HepG2 (cell line): ENCODE measurements around the gene PHACTR1. TPM values are rescaled to one million over a fixed set of nuclear protein-coding genes. Genes with fewer than 3 reads are reported as not detected.

Experiments used
- ATF7 ChIP-seq, 2 experiments: fragments of 450-650 bp in 1 of 2; sonication (generic) in 1 of 2; formaldehyde crosslinking in 1 of 2; IDR thresholded peaks; 2 replicates each; pipeline versions ENCODE4 v1.4.0 to v1.6.1; 2016 to 2020; ENCODE audit warnings: antibody characterized with exemption in 1 of 2, mild to moderate bottlenecking in 1 of 2, missing genetic modification reagents in 1 of 2
- EHMT2 ChIP-seq: fragments of 200-600 bp; sonication (generic); IDR thresholded peaks from 2 replicates; pipeline ENCODE4 v1.7.0; 2017; ENCODE audit warnings: antibody characterized with exemption, low read depth, low read length, borderline replicate concordance
- ELK4 ChIP-seq: sonication (generic); formaldehyde crosslinking; IDR thresholded peaks from 2 replicates; pipeline ENCODE4 v1.9.0; 2021; ENCODE audit warnings: missing genetic modification reagents, borderline replicate concordance
- ETV6 ChIP-seq: sonication (generic); formaldehyde crosslinking; conservative IDR thresholded peaks from 2 replicates; pipeline ENCODE4 v1.4.0; 2020; ENCODE audit warnings: missing genetic modification reagents
- SIN3A ChIP-seq: IDR thresholded peaks from 2 replicates; pipeline ENCODE4 v1.6.1; 2011; ENCODE audit warnings: low read depth, mild to moderate bottlenecking, control low read depth, low read length, borderline replicate concordance
- TERF1 ChIP-seq: sonication (generic); formaldehyde crosslinking; IDR thresholded peaks from 2 replicates; pipeline ENCODE4 v1.8.0; 2022; ENCODE audit warnings: mild to moderate bottlenecking, missing genetic modification reagents, moderate library complexity
- TP53 ChIP-seq: sonication (generic); formaldehyde crosslinking; conservative IDR thresholded peaks from 2 replicates; pipeline ENCODE4 v1.4.0; 2020; ENCODE audit warnings: missing genetic modification reagents
- ZBTB7A ChIP-seq: sonication (generic); formaldehyde crosslinking; IDR thresholded peaks from 2 replicates; pipeline ENCODE4 v1.8.0; 2022; ENCODE audit warnings: mild to moderate bottlenecking, missing genetic modification reagents
- ZFP36 ChIP-seq: fragments of 150-350 bp; IDR thresholded peaks from 2 replicates; pipeline ENCODE4 v1.6.1; 2018; ENCODE audit warnings: borderline replicate concordance, low read length, low read depth; ENCODE audit not compliant: partially characterized antibody
- ZNF10 ChIP-seq: sonication (generic); formaldehyde crosslinking; IDR thresholded peaks from 2 replicates; pipeline ENCODE4 v1.4.0; 2020; ENCODE audit warnings: mild to moderate bottlenecking, low read depth, missing genetic modification reagents, borderline replicate concordance
- ZNF251 ChIP-seq: sonication (generic); formaldehyde crosslinking; IDR thresholded peaks from 2 replicates; pipeline ENCODE4 v1.9.0; 2021; ENCODE audit warnings: mild to moderate bottlenecking, missing genetic modification reagents
- ZNF280D ChIP-seq: sonication (generic); formaldehyde crosslinking; IDR thresholded peaks from 2 replicates; pipeline ENCODE4 v1.5.1; 2020; ENCODE audit warnings: mild to moderate bottlenecking, missing genetic modification reagents
- ZNF646 ChIP-seq: sonication (generic); formaldehyde crosslinking; IDR thresholded peaks from 2 replicates; pipeline ENCODE4 v1.9.0; 2021; ENCODE audit warnings: mild to moderate bottlenecking, missing genetic modification reagents
- ZNF747 ChIP-seq: sonication (generic); formaldehyde crosslinking; IDR thresholded peaks from 2 replicates; pipeline ENCODE4 v1.8.1; 2023; ENCODE audit warnings: missing genetic modification reagents, mild to moderate bottlenecking, borderline replicate concordance
- ZNF768 ChIP-seq: sonication (generic); formaldehyde crosslinking; IDR thresholded peaks from 2 replicates; pipeline ENCODE4 v1.4.0; 2020; ENCODE audit warnings: missing genetic modification reagents
- polyA plus RNA-seq, 8 experiments: library from polyadenylated mRNA; depleted of rRNA in 3 of 8; stranded (reverse) in 7 of 8; unstranded in 1 of 8; fragments of >200 nt; fragmentation: Illumina TruSeq in 4 of 8; extraction: Trizol in 4 of 8; gene quantifications; 2 replicates each; pipeline versions ENCODE4 v1.2.1 to v1.2.3, GENCODE V29; 2011 to 2016; ENCODE audit warnings: low read depth in 4 of 8, missing spikeins in 1 of 8, mixed read lengths in 1 of 8; ENCODE audit not compliant: insufficient read depth in 1 of 8
- total RNA-seq, 5 experiments: library from RNA; depleted of rRNA; stranded (reverse); fragments of >200 nt; fragmentation: Illumina TruSeq; extraction: Trizol; gene quantifications; 2 replicates each; pipeline ENCODE4 v1.2.3, GENCODE V29; 2016; ENCODE audit warnings: low read depth in 1 of 5

The PHACTR1 gene
- total and polyA plus RNA-seq, 2 of the 13 experiments (the other 11 are each of a cell fraction or from before 2014, with no cell fraction given), result 0.09 TPM; not detected in 1

GRCh38 chr6:13328076-13328874 lies 611.7 kb downstream of the PHACTR1 start, which contains the start of gene TBC1D7 (continued):
- TF ChIP-seq ZNF646 (CRISPR knock-in tag) (no peak), ZBTB7A (CRISPR knock-in tag) (peak; percentile 35; the same call in 1 of the 2 replicates), TP53 (no peak), ZFP36 (no peak), ZNF280D (CRISPR knock-in tag) (no peak), SIN3A (peak; percentile 74; the same call in 1 of the 2 replicates), ZNF10 (0 out of 2 replicates have a peak, but pooled peaks have one; percentile 78), EHMT2 (no peak), ZNF251 (CRISPR knock-in tag) (no peak), ZNF747 (peak; percentile 81), ELK4 (CRISPR knock-in tag) (no peak), ETV6 (CRISPR knock-in tag) (peak; percentile 77; the same call in 1 of the 2 replicates), TERF1 (no peak), ATF7 (IDR thresholded peaks at IDR 0.05) (no peak), ATF7 (CRISPR knock-in tag; IDR thresholded peaks at IDR 0.05) (0 out of 2 replicates have a peak, but pooled peaks have one; percentile 40), ZNF768 (CRISPR knock-in tag) (peak; percentile 75)
